Stimulated activated CD4-positive, alpha-beta T cell treated with anti-CD3 and anti-CD28 coated beads, Interleukin-1b, Interleukin-23, amount 100 ng/mL, for 48 hours (primary cell): Measurements from ENCODE around the gene HAO2.

ENCODE experiments used
- DNase-seq: peaks from one replicate; pipeline ENCODE4 v3.0.0-alpha.2; 2020

The HAO2 gene

GRCh38 chr1:119380983-119381662, 12.5 kb downstream of the HAO2 start:
- no peak for DNase-seq

GRCh38 chr1:119384591-119384990, 16.0 kb downstream of the HAO2 start:
- no peak for DNase-seq

DNA sequence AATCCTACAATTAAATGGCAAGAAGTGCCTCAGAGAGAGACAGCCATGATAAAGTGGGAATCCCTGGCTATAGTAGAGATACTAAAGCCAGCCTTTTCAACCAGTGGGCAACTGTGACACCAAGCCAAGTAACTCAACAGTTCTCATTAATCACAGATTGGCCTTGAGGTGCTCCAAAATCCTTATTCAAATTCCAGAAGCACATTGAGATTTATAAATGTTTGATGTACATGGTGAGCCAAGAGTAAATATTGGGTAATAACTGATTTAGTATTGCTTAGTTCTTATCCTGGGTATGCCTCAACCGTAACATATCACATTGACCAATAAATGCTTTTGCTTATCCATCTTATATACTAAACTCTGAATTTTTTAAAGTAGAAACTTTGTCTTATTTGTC, 17.1 kb downstream of the HAO2 start:
- no peak for DNase-seq

DNA sequence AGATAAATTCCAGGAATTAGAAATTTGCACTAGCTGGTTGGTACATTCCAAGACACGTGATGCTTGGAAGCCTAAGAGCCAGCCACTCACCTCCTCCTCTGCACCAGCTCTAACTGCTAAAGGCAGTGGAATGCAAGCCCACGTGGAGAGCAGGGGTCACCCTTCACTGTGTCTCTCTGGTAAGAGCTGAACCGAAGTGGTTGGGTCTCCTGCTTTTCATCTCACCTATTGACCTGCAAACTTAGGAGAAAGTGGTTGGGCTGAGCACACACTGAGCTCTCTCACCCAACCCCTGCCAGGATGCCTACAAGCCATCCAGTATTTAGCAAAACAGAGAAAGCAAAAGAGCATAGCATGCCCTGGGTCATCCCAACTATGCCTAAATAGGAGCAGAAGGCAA, 19.3 kb downstream of the HAO2 start:
- no peak for DNase-seq

DNA sequence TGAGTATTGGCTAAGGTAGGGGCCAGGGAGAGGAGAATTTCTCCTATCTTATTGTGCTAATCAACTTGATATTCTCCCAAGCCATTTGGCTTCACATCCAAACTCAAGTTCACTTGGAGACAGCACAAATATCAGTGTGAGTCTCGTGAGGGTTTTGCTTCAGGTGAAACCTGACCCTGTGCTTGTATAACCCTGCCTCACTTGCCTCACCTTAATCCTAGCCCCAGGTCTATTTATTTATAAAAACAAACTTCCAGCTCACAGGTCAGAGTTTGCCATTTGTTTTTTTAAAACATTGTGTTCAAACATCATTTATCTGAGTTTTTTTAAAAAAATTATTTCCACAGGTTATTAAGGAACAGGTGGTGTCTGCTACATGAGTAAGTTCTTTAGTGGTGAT, 19.9 kb downstream of the HAO2 start:
- DNase-seq = no peak

DNA sequence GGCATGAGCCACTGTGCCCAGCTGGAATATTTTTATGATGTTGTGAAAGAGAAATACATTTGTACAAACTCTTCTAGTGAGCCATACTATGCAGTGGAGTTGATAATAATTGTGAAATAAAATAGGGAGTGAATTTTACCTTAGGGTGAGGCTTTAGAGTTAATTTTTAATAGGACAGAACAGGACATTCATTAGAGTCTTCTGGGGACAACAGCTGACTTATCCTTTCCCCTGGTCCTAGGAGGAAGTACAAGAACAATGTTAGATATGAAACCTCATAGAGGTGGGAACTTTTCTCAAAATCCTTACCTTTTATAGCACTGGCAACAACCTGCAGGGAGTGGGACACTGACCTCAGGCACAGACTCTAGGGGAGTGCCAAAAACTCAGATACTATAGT, 21.9 kb downstream of the HAO2 start:
- DNase-seq = no peak

GRCh38 chr1:119391749-119392148, 23.2 kb downstream of the HAO2 start:
- DNase-seq = no peak

GRCh38 chr1:119394085-119394484, 25.5 kb downstream of the HAO2 start:
- DNase-seq = no peak

GRCh38 chr1:119396982-119397381, 28.4 kb downstream of the HAO2 start:
- DNase-seq = no peak

- DNase-seq = no peak
Measured at GRCh38 chr1:119397986-119398385, 29.4 kb downstream of the HAO2 start.

GRCh38 chr1:119404736-119405135, 36.2 kb downstream of the HAO2 start:
- no peak for DNase-seq

- DNase-seq = no peak
Measured at GRCh38 chr1:119409731-119410130, 41.1 kb downstream of the HAO2 start.

GRCh38 chr1:119410961-119411360, 42.4 kb downstream of the HAO2 start:
- no peak for DNase-seq

DNA sequence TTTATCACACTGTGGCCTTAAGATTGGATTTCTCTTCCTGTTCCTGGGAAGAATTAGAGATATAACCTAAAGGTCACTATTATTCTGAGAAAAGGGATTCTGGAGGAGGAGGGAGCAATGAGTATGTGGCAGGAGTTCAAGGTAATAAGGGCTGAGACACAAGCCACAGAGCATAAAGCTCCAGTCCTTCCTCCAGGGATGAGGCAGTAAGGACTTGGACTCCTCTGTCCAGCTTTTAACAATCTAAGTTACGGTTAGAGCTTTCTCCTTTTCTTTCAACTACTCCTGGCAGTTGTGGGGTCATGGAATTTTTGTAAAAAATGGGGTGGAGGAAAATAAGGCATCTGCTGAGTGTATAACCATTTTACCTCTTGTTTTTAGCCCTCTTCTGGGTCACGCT, 46.4 kb downstream of the HAO2 start, which contains the start of gene HSD3B2:
HSD3B2 (plus strand) TSS at position 201 of the 400 bp plus-strand sequence. CDS start 270 bp downstream, outside the sequence.
- DNase-seq = no peak

DNA sequence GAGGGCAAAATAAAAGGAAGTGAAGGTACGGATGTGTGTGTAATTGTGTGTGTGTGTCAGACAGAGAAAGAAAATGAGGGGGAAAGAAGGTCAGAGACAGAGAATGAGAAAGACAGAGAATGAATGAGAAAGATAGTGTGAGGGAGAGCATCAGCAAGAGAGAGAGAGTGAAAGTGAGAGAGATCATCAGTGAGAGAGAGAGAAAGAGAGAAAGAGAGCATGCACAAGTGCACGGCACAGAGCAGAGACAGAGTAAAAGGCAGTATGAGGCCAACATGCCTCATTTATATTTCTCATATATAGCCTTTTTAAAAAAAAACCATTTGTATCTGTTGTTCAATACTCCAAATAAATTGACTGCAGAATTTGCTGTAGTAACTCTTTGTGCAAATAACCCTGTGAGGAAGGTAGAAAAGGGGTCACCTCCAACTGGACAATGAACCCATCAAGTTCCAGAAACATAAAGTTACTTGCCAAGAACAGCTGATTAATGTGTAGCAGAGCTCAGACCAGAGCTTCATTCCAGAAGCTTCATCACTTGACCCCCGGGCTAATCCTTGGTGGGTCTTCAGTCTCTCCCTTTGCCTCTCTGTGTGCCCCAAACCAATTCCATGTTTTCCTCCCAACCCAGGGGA, 47.5 kb downstream of the HAO2 start:
- no peak for DNase-seq

DNA sequence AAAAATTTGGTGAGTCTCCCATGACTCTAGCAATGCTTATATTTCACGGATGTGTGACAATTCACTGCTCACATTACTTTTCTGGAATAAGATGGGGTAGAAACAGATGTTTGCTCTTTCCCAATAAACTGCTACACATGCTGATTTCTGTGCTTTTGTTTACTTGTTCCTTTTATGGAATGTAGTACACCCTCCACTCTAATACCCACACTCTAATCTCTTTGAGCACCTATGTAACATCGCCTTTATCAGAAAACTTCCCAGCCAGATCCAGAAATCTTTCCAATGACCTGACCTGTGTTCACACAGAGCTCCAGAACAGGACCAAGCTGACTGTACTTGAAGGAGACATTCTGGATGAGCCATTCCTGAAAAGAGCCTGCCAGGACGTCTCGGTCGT, 50.5 kb downstream of the HAO2 start:
- no peak for DNase-seq

GRCh38 chr1:119420638-119421037, 52.1 kb downstream of the HAO2 start:
- no peak for DNase-seq

- no peak for DNase-seq
Measured at GRCh38 chr1:119422631-119423030, 54.0 kb downstream of the HAO2 start.

GRCh38 chr1:119428991-119429390, 60.4 kb downstream of the HAO2 start:
- no peak for DNase-seq

DNA sequence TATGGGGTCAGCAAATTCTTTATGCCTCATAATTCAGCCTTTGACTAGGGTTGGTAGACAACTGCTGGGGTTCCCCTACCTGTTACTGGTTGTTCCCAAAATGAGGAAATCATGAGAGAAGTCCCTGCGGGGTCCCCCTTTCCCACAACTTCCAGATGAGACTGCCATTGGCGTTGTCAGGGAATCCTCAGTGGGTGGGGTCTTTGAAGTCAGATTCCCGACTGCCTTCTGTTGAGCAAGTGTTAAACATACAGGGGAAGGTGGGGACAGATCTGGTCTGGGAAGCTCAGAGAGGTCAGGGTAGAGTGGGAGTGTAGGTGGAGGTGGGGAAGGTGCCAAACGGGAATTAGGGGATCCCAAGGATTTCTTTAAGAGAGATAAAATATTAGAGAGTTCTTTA, 61.1 kb downstream of the HAO2 start:
- no peak for DNase-seq

GRCh38 chr1:119430486-119430885, 61.9 kb downstream of the HAO2 start:
- no peak for DNase-seq

DNA sequence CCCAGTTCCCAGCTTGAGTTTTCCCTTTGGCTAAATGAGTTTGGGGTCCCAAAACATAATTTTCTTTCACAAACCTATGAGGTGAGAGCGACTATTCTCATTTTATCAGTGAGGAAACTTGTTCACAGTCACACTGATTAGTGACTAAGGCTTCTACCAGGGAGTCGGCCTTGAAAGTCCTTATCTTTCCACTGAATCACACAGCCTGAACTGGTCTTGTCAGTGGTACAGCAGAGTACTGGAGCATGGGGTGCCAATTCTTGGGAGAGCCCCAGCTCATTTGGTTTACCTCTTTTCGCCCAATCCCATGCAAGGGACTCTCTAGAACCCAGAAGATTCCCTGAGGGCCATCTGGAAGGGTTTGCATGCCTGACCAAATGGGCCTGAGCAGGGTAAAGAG, 63.3 kb downstream of the HAO2 start:
- no peak for DNase-seq

DNA sequence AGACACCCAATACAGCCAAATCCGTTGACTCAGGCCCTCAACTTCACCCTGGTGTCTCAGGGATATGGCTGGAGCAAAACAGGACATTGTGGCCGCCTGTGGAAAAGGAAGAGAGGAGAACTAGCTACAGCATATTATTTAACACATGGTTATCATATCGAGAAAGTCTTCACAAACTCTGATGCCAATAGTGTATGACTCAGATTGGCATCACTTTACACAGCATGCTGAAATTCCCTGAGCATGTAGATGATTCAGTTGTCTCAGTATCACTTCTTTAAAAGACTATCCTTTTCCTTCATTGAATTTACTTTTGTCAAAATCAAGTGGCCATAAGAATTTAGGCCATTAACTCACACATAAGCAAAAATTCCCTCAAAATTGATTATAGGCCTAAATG, 66.5 kb downstream of the HAO2 start:
- DNase-seq = no peak

DNA sequence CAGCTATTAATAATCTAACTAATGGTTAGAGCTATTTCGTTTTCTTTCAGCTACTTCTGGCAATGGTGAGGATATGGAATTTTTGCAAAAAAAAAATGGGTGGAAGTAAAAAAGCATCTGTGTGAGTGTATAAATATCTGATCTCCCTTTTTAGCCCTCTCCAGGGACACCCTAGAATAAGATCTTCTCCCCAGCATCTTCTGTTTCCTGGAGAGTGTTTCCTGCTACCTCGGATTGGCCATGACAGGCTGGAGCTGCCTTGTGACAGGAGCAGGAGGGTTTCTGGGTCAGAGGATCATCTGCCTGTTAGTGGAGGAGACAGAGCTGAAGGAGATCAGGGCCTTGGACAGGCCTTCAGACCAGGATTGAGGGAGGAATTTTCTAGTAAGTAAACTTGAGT, 70.2 kb downstream of the HAO2 start:
- DNase-seq = no peak

DNA sequence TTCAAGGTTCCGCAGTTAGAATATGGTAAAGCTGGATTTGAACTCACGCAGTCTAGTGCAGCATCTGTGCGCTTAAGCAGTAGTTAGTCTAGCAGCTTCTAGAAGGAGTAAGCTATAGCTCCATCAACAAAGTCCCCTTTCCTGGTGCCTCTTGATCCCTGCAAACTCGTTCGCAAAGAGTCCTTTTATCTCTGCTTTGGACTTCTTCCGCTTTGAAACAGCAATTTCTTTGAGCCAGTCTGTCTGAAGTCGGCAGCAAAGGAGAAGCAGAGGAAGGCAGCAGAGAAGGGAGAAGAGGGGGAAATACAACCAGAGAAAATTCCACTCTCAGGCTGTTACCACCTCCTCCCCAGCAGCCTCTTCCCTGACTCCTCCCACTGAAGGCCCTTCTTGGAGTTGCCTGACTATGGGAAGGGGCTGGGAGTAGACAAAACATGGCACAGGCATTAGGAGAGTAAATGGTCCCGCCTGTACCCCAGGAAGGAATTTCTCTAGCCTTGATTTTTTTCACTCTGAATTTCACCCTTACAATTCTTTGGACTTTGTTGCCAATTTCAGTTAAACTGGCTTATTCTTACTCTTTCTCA, 72.2 kb downstream of the HAO2 start:
- DNase-seq = no peak
